Kidney epithelial cell (primary cell): ENCODE results near the gene LINGO3. TPM values are rescaled to one million over a fixed set of nuclear protein-coding genes. Genes with fewer than 3 reads are reported as not detected.

Source experiments
- DNase-seq: peaks from one replicate; pipeline ENCODE4 v3.0.0-alpha.2; 2010; ENCODE audit warnings: low read depth
- H3K27me3 ChIP-seq: 2 replicates; pipeline ENCODE4 v1.6.0; 2011; ENCODE audit warnings: low read length; ENCODE audit not compliant: control insufficient read depth, insufficient read depth
- H3K36me3 ChIP-seq: 2 replicates; pipeline ENCODE4 v1.5.1; 2011; ENCODE audit warnings: low read length; ENCODE audit not compliant: control insufficient read depth, insufficient read depth
- H3K4me3 ChIP-seq: 2 replicates; pipeline ENCODE4 v1.5.1; 2011; ENCODE audit warnings: low read depth, mild to moderate bottlenecking, control low read depth, low read length
- CTCF ChIP-seq: IDR thresholded peaks from 2 replicates; pipeline ENCODE4 v1.5.1; 2011; ENCODE audit warnings: mild to moderate bottlenecking, moderate library complexity, low read length, control low read depth, inconsistent platforms; ENCODE audit not compliant: insufficient read depth, poor library complexity, severe bottlenecking
- total RNA-seq: library from RNA; depleted of rRNA; stranded (reverse); fragments of >200 nt; gene quantifications from 2 replicates; pipeline ENCODE4 v1.2.3, GENCODE V29; 2015

The LINGO3 gene
- total RNA-seq, 1 donor from 2014 or later, result not detected

- H3K4me3 ChIP-seq, result no peak overlapping the region
- peaks cover 15% of the 10 kb centered on the region for H3K27me3 ChIP-seq
- no peak for DNase-seq
- no peak for TF ChIP-seq CTCF
- H3K36me3 ChIP-seq, result peaks cover 2% of the 10 kb centered on the region
Measured at GRCh38 chr19:2278459-2279158, 29.3 kb downstream of the LINGO3 start.

- TF ChIP-seq CTCF, result no peak
- Histone ChIP-seq H3K4me3 (no peak overlapping the region), H3K27me3 (peaks cover 6% of the 10 kb centered on the region), H3K36me3 (peaks cover 2% of the 10 kb centered on the region)
- DNase-seq, result no peak
Measured at GRCh38 chr19:2277138-2277537, 30.8 kb downstream of the LINGO3 start.

- TF ChIP-seq CTCF, result no peak
- H3K36me3 ChIP-seq, result peaks cover 2% of the 10 kb centered on the region
- H3K4me3 ChIP-seq, result no peak overlapping the region
- no peak for DNase-seq
- no peaks in the 10 kb centered on the region for H3K27me3 ChIP-seq
Measured at GRCh38 chr19:2276429-2276986, 31.4 kb downstream of the LINGO3 start.

- TF ChIP-seq CTCF, result no peak
- DNase-seq, result no peak
- Histone ChIP-seq H3K27me3 (no peaks in the 10 kb centered on the region), H3K36me3 (peaks cover 2% of the 10 kb centered on the region), H3K4me3 (no peak overlapping the region)
Measured at GRCh38 chr19:2275588-2276428, 32.1 kb downstream of the LINGO3 start.

GRCh38 chr19:2274931-2275535, 32.9 kb downstream of the LINGO3 start:
- Histone ChIP-seq H3K27me3 (no peaks in the 10 kb centered on the region), H3K36me3 (peaks cover 2% of the 10 kb centered on the region), H3K4me3 (no peak overlapping the region)
- DNase-seq, result no peak
- peak; percentile 65 for TF ChIP-seq CTCF
